Measurements from ENCODE around the gene MORF4L2. TPM values are rescaled to one million over a fixed set of nuclear protein-coding genes. Genes with fewer than 3 reads are reported as not detected.
"Not testable (repeated sequence)": the region's sequence is repeated elsewhere in the genome, so short reads cannot be mapped to it uniquely, and the experiment has no call there.

Gene MORF4L2
- total RNA-seq, 1 experiment from 2014 or later = 950 TPM

DNA sequence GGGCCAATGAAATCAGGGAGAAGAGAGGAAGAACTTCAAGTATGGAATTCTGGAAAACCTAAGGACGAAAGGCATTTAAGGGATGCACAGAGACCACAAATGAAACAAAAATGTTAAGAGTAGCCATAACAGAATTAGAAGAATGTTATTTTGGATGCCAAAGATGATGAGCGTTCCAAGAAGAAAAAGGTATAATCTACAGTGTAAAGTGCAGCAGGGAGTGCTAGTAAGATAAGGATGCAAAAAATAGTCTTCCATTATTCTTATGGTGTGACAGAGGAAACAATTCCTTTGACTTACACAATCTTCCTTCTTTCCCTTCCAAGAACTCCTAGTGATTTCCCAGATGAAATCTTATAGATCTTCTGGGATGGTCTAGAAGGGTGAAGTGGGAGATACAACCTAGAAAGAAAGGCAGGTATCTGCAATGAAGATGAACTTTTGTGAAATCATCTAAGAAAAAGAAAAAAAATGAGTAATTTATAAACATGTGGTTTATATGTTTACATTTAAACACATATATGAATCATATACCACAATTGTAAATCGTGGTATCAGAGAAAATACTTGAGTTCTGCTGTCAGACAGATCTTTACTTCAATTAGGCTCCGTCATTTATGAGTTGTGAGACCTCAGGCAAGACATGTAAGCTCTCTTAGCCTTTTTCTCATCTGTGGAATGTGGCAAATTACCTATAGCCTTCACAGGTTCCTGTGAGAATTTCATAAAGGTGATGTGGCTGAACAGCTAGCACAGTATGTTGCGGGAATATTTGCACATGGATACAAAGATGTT is 8.1 kb downstream of the MORF4L2 start:
- peak; percentile 5 for DNase-seq (ENCODE audit: low spot score)

- DNase-seq (ENCODE audit: low spot score) = no peak
These were observed 11.7 kb downstream of the MORF4L2 start for GRCh38 chrX:103674531-103675454.

DNA sequence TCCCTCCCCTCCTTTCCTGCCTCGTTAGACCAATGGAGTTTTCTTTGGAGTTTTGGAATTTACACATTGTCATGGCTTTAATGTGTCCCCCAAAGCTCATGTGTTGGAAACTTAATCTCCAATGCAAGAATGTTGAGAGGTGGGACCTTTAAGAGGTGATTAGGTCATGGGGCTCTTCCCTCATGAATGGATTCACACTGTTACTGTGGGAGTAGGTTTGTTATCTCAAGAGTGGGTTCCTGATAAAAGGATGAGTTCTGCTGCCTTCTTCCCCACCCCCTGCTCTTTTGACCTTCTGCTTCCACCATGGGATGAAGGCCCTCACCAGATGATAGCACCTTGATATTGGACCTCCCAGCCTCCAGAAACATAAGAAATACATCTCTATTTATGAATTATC is 16.8 kb downstream of the MORF4L2 start:
- DNase-seq (ENCODE audit: low spot score) = no peak

- no peak for DNase-seq (ENCODE audit: low spot score)
These were observed 20.0 kb downstream of the MORF4L2 start for GRCh38 chrX:103666202-103667107.

DNA sequence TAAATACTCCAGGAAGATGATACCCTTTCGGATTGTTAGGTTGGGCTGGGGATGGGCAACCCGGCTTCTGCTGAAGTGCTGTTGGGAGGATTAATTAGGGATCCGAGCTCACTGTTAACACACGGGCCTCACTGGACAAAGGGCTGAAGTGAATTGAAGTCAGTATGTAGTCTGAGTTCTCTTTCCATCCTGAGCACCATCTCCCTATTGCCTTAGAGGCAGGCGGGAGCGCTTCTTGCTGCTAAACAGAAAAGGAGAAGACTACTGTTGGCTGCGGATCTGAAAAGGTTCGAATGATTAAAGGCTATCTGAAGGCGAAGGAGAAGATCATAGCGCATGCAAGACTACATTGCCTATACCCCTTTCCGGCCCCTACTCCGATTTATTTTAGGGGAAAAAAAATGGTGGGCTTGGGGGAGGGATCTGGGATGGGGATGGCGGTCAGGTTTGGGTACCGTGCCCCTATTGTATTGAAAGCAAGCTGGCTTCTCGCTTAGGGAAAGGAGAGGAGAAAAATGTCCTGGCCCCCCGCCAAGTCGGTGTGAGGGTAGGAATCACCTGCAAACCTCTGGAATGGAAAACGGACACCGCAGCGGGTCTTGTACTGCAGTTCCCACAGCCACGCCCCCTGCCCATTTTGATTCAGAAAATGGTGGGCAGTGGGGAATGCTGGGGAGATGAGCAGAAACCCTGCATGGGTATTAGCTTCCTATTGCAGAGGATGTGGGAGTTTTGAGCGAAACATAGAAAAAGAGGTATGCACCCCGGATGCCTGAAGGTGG is 22.3 kb downstream of the MORF4L2 start:
- no peak for DNase-seq (ENCODE audit: low spot score)

GRCh38 chrX:103659460-103659859 is 27.0 kb downstream of the MORF4L2 start:
- not testable (repeated sequence) for DNase-seq (ENCODE audit: low spot score)

DNA sequence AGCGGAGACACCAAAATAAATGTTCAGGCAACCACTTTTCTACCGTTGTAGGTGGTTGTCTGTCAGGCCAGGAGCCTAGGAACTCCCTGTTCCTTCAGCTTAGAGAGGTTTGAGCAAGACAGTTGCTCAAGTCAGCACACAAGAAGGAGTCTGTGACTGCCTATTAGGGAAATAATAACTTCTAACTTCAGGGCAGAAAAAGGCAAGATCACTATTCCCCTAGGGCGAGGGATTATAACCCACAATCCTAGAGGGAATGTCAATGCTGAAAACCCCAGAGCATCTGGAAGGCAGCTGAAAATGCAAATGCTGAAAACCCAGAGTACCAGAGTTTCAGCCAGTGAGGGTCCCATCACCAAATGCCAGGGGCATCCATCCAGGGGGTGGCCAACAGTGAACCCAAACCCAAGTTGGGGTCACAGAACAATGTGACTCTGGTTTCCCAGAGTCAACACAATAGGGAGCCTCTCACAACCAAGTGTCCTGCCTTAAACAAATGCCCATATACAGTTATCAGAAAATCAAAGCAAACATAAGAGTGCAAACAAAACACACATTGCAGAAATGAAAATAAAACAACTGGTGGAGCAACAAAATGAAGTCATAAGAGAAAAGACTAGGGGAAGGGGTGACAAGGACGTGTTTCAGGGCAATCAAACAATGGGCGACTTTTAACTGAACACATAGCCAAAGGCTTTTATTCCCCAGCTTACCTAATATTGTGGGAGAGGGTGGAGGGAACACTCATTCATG is 27.6 kb downstream of the MORF4L2 start:
- no peak for DNase-seq (ENCODE audit: low spot score)

DNA sequence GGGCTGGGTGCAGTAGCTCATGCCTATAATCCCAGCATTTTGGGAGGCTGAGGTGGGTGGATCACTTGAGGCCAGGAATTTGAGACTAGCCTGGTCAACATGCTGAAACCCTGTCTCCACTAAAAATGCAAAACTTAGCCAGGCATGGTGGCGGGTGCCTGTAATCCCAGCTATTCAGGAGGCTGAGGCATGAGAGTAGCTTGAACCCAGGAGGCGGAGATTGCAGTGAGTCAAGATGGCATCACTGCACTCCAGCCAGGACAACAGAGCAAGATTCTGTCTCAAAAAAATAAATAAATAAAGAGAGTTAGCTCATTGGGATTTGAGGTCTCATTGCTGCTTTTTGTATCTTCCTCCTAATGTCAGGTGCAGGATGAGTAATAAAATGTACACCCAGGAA is 29.4 kb downstream of the MORF4L2 start:
- DNase-seq (ENCODE audit: low spot score) = not testable (repeated sequence)

DNA sequence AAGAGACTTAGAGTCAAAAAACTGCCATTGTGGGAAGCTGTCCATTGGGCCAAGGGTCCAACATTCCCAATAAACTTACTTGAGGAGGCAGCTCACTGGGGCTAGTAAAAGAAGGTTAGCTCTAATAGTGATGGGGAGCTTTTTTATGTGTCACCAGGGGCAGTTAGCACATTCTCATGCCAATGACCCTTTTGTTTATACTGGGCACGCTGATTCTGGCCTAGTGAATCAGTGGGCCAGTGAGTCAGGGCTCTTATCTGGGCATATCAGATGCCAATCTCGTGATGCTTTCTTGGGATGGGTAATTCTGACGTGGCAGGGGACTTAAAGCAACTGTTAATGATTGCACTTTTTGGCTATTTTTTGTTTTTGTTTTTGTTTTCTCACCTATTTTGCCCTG is 29.9 kb downstream of the MORF4L2 start:
- DNase-seq (ENCODE audit: low spot score) = peak; percentile 53

DNA sequence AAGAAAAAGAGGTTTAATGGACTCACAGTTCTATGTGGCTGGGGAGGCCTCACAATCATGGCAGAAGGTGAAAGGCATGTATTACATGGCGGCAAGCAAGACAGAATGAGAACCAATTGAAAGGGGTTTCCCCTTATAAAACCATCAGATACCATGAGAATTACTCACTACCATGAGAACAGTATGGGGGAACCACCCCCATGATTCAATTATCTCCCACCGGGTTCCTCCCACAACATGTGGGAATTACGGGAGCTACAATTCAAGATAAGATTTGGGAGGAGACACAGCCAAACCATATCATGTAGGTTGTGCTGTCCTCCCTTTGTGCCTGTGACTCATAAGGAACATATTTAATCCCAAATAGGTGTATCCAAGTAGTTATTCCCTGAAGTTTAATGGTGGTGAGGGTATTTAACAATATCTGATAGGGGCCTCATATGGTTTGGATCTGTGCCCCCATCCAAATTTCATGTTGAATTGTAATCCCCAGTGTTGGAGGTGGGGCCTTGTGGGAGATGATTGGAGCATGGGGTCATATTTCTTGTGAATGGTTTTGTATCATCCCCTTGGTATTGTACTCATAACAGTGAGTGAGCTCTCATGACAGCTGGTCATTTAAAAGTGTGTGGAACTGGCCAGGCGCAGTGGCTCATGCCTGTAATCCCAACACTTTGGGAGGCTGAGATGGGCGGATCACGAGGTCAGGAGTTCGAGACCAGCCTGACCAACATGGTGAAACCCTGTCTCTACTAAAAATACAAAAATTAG is 31.1 kb downstream of the MORF4L2 start:
- not testable (repeated sequence) for DNase-seq (ENCODE audit: low spot score)

DNA sequence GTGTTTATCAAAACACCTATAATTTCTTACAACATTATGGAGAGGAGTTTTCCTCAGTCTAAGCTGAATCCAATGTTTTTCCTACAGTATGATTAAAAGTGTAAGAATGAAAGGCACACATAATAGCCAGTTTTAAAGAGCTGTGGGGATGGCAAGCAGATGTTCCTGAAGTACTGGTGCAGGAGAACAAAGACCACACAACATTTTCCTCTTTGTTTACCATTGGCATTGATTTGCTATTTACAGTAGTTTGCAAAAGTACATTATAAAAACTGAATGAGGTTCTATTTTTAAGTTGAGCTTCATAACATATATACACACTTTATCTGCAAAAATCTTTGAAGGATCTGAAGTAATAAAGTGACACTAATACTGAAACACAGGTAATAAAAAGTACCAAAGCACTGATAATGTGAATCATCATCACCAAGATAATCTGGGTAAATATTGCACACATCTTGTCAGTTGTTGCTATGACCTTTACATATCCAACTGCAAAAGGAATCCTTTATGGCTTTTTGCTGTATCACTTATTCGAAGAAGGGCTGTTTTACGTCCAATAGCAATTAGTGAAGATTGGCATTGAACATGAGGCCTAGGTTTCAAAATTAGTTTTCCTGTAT is 35.2 kb downstream of the MORF4L2 start:
- no peak for DNase-seq (ENCODE audit: low spot score)

DNA sequence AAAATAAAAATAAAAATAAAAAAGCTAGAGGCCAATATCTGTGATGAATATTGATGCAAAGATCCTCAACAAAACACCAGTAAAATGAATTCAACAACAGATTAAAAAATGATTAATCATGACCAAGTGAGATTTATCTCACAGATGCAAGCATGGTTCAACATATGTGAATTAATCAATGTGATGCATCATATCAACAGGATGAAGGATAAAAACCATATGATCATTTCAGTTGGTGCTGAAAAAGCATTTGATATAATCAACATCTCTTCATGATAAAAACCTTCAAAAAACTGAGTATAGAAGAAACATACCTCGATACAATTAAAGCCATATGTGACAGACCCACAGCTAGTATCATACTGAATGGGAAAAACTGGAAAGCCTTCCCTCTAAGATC is 38.9 kb downstream of the MORF4L2 start:
- no peak for DNase-seq (ENCODE audit: low spot score)

GRCh38 chrX:103644125-103644524 is 42.4 kb downstream of the MORF4L2 start:
- no peak for DNase-seq (ENCODE audit: low spot score)

DNA sequence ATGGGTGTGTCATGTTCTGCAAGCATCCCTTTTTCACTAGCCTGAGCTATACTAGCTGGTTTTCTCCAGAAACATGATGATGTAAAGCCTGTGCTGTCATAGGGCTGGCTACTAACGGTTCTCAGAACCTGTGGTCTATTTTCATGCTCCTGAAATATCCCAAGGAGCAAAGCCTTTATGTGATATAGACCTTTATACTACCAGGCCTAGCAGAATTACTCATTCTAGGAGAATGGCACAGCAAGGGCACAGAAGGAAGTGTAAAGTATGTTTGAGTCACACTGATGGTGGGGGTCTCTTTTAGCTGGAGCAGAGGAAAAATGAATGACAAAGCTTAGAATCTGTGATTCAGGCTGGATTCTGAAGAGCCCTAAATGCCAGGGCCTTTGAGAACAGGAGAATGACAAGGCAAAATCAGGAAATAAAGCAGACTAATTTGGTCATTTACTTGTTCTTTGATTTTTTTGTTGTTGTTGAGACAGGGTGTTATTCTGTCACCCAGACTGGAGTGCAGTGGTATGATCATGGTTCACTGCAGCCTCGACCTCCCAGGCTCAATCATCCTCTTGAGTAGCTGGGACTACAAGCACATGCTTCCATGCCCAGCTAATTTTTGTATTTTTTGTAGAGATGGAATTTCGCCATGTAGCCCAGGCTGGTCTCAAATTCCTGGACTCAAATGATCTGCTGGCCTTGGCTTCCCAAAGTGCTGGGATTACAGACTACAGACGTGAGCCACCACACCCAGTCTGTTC is 45.9 kb downstream of the MORF4L2 start:
- no peak for DNase-seq (ENCODE audit: low spot score)

GRCh38 chrX:103638479-103639346 is 47.8 kb downstream of the MORF4L2 start:
- not testable (repeated sequence) for DNase-seq (ENCODE audit: low spot score)

GRCh38 chrX:103637604-103638338 is 48.7 kb downstream of the MORF4L2 start:
- DNase-seq (ENCODE audit: low spot score) = no peak
